Stimulated activated CD4-positive, alpha-beta T cell treated with anti-CD3 and anti-CD28 coated beads, Interleukin-4, amount 100 ng/mL, for 24 hours (primary cell): ENCODE measurements around the gene SFMBT2.

ENCODE experiments used
- DNase-seq: peaks from one replicate; pipeline ENCODE4 v3.0.0-alpha.2; 2020

The SFMBT2 gene

GRCh38 chr10:7410862-7411670 lies at the start of gene SFMBT2:
Gene SFMBT2, minus strand, starts transcription at chr10:7411034. Its CDS starts 29,136 bp downstream, at chr10:7381898.
- peak; percentile 61 for DNase-seq

GRCh38 chr10:7460006-7460405 lies 49.2 kb upstream of the SFMBT2 start:
- no peak for DNase-seq

GRCh38 chr10:7458556-7458955 lies 47.7 kb upstream of the SFMBT2 start:
- DNase-seq, result no peak

- DNase-seq, result no peak
These were observed 46.9 kb upstream of the SFMBT2 start for GRCh38 chr10:7457478-7458316.

GRCh38 chr10:7449063-7449695 lies 38.3 kb upstream of the SFMBT2 start:
- DNase-seq, result no peak

- DNase-seq, result no peak
These were observed 34.8 kb upstream of the SFMBT2 start for GRCh38 chr10:7445474-7446185.

GRCh38 chr10:7444551-7445121 lies 33.8 kb upstream of the SFMBT2 start:
- no peak for DNase-seq

- no peak for DNase-seq
These were observed 32.2 kb upstream of the SFMBT2 start for GRCh38 chr10:7443036-7443435.

GRCh38 chr10:7441403-7442147 lies 30.7 kb upstream of the SFMBT2 start:
- no peak for DNase-seq

- no peak for DNase-seq
These were observed 28.9 kb upstream of the SFMBT2 start for GRCh38 chr10:7439696-7440095.

- no peak for DNase-seq
These were observed 27.6 kb upstream of the SFMBT2 start for GRCh38 chr10:7438196-7438986.

GRCh38 chr10:7436490-7437100 lies 25.8 kb upstream of the SFMBT2 start:
- no peak for DNase-seq

- no peak for DNase-seq
These were observed 24.8 kb upstream of the SFMBT2 start for GRCh38 chr10:7435674-7436073.

- no peak for DNase-seq
These were observed 23.5 kb upstream of the SFMBT2 start for GRCh38 chr10:7434378-7434777.

- no peak for DNase-seq
These were observed 23.0 kb upstream of the SFMBT2 start for GRCh38 chr10:7433861-7434260.

GRCh38 chr10:7432884-7433726 lies 22.3 kb upstream of the SFMBT2 start:
- DNase-seq, result no peak

GRCh38 chr10:7428673-7429350 lies 18.0 kb upstream of the SFMBT2 start:
- DNase-seq, result no peak

GRCh38 chr10:7426349-7426748 lies 15.5 kb upstream of the SFMBT2 start:
- DNase-seq, result no peak

GRCh38 chr10:7425691-7426090 lies 14.9 kb upstream of the SFMBT2 start:
- no peak for DNase-seq
